SIG-M5 treated with dmso at 0.1 percent for 504 hours (cell line): ENCODE results near the gene RAB7A.

Source experiments
- DNase-seq: peaks from one replicate; lab custom pipeline; 2025; ENCODE audit not compliant: unreplicated experiment; lab: John Stamatoyannopoulos, UW

Gene RAB7A

DNA sequence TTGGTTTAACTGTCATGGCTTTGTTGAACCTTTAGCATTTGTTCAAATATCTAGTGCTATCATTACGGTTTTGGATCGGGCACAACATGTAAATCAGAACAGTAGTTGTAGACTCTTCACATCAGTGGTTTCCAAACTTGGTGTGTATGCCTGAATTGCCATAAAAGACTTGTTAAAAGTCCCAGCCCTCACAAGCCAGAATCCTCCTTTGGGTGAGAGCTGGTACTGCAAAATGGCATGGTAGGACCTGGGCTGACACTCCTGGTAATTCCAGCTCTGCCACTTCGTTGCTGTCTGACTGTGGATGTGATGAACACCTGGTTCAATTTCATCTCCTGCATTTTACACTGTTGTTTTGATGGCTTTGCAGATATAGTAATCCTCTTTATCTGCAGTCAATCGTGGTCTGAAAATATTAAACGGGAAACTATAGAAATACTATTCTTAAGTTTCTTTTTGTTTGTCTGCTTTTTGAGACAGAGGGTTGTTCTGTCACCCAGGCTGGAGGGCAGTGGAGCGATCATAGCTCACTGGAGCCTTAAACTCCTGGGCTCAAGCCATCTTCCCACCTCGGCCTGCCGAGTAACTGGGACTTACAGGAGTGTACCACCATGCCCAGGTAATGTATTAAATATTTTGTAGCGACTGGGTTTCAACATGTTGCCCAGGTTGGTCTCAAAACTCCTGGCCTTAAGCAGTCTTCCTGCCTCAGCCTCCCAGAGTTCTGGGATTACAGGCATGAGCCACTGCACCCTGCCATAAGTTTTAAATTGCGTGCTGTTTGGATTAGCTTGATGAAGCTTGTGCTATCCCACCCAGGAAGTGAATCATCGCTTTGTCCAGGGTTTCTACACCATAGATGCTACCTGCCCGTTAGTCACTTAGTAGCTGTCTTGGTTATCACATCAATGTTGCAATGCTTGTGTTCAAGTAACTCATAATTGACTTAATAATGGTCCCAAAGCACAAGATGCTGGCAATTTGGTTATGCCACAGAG lies 61.6 kb downstream of the RAB7A start:
- DNase-seq: peak; percentile 74

DNA sequence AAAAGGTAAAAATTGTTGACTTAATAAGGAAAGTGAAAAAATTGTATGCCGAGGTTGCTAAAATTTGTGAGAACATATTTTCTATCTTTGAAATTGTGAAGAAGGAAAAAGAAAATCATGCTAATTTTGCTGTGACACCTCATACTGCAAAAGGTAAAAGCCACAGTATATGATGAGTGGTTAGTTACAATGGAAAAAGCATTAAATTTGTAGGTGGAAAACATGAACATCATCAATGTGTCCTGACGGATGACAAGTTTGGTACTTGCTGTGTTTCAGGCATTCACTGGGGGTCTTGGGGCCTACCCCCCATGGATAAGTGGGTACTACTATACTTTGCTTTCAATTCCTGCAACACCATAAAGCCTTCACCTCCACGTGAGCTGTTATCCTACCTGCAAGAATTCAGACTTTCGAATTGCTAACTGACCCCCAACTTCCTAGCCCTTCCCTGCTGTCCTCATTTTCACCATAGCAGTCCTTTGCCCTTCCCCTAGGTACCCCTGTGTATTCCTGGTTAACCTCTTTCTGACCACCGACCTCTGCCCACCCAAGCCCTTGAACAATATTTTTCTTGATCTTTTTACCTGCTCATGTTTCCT lies 62.4 kb downstream of the RAB7A start:
- DNase-seq: no peak

DNA sequence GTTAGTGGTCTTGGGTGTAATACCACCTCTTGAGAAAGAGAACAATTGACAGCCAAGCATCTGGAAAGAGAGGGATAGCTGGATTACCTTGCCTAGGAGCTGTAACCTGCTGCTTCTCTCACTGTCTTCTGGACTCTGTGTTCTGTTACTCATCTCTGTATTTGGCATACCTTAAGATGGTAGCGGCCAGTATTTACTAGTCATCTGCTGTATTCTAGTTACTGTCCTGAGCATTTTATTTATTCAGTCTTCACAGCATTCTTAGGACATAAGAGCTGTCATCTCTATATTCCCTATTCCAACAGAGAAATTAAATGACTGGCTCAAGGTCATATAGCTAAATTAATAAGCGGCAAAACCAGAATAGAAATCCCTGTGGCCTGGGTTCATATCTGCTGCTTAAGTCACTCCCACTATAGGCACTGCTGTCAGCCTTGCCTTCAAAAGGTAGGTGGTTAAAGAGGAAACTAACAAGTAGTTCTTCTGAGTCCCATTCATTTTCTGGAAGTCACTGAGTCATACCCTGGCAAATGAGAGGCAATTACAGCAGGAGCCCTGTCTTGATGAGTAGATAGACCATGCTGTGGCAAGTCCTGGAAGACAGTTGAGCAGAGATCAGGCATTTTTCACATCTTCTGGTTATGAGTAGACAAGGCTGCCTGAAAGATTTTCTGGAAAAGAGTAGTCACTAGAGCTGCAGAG lies 68.2 kb downstream of the RAB7A start:
- DNase-seq: peak; percentile 56

DNA sequence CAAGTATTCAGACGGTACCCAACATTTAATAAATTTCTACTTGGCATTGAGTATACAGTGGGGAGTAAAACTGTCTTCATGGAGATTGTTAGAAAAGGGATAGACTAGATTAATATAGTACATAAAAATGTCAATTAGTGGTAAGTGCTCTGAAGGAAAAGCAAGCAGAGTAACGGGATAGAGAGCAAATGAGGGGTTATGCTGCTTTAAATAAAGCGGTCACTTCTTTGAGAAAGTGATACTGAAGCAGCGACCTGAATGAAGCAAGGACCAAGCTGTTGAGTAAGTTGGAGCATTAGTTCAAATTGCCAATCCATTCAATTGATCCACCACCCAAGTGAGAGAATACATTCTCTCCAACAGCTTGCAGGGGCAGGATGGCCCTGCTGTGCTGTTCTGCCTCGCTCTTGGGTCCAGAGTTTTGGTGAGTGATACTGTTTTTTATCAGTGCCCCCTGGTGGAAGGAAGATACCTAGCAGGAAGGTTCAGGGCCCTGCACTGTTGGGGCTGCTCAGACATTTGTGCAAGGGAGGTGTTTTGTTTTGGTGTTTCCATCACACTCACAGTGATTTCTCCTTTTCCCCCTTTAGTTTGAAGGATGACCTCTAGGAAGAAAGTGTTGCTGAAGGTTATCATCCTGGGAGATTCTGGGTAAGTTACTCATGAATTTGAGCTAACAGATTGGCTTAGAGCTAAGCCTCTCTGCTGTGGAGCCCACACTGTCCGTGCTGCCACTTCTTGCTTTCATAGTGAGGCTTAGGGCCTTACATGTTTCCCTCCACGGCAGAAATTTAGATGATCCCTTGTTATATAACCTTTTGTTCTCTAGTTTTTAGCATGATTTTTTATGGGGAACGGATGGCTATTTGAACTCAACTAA lies 69.0 kb downstream of the RAB7A start:
- peak; percentile 75 for DNase-seq

DNA sequence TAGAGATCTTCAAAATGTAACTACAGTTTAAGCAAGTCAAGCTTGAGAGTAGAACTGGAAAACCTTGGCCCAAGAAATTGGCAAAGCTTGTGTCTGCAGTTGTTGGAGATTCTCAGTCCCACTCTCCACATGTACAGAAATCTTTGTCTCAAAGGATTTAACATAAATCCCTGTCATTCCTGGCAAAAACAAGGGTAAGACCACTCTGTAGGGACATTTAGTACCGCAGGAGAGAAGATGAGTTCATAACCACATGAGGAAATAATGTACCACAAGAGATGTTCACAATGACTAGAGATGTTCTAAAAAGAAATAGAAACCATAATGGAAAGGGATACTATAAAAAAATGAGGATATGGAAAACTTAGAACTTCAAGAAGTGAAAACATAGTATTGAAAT lies 73.7 kb downstream of the RAB7A start:
- DNase-seq: no peak

DNA sequence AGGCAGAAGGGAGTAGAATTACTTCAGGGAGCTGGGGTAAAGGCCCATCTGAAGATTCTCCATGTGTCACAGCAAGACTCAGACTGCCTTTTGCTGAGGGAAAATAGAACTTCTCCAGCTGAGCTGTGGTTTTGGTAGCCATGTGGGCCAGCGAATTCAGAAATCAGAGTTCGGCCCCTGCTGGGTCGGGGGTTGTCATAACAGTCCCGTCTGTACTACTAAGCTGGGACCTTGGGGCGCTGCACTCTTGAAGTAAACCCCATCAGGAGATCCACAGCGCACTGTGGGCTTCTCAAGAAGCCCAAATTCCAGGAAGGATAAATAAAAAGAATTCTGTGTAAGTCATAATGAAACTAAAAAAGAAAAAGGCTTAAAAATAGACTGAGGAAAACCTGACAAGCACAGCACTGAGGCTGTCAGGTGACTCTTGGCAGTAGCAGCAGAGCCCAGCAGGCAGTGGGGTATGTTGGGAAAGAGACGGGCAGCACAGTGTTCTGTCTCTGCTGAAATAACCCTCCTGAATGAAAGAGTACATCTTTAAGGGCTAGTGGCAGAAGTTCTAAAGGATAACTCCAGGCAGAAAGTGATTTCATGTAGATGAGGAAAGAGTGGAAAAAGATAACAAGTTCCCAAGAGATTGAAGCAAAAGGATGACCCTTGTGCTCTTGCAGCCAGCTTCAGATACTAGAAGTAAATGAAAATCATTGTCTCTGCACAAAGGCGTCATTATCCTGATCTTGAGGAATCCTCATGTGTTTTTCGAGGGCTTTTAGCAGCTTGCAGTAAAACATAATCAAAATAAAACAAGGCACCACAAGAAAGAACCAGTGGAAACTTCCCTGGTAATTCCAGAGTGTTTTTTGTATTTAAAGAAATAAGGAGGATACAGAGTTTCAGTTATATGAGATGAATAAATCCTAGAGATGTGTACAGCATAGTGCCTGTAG lies 74.5 kb downstream of the RAB7A start:
- DNase-seq: no peak

DNA sequence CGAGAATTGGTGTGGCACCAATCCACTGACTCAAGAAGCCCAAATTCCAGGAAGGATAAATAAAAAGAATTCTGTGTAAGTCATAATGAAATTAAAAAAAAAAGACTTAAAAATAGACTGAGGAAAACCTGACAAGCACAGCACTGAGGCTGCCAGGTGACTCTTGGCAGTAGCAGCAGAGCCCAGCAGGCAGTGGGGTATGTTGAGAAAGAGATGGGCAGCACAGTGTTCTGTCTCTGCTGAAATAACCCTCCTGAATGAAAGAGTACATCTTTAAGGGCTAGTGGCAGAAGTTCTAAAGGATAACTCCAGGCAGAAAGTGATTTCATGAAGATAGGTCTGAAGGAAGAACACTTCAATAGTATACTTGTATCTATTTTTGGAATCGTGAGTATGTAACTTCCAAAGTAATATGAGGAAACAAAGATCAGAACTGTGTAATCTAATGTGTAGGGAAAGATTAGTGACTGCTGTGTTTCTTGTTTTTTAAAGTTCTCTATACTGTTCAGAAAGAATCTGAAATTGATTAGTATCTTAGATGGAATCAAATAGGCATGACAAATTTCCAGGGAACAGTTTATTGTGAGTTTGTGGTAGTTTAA lies 75.9 kb downstream of the RAB7A start:
- peak; percentile 17 for DNase-seq

DNA sequence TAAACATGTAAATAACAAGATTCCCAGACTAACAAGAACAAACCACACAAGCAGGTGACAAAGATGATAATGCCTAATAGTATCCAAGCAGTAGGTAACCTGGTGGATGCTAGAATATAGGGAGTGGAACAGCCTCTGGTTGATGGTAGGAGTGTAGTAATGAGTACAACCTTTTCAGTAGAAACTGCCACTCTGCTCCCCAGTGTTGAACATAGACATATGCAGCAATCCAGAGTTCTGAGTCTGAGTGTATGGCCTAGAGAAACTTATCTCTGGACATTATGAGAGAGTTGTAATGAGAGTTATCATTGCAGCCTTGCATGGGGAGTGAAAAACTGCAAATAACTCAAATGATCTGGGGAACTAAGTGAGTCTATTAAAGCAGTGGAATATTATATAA lies 77.3 kb downstream of the RAB7A start:
- no peak for DNase-seq

DNA sequence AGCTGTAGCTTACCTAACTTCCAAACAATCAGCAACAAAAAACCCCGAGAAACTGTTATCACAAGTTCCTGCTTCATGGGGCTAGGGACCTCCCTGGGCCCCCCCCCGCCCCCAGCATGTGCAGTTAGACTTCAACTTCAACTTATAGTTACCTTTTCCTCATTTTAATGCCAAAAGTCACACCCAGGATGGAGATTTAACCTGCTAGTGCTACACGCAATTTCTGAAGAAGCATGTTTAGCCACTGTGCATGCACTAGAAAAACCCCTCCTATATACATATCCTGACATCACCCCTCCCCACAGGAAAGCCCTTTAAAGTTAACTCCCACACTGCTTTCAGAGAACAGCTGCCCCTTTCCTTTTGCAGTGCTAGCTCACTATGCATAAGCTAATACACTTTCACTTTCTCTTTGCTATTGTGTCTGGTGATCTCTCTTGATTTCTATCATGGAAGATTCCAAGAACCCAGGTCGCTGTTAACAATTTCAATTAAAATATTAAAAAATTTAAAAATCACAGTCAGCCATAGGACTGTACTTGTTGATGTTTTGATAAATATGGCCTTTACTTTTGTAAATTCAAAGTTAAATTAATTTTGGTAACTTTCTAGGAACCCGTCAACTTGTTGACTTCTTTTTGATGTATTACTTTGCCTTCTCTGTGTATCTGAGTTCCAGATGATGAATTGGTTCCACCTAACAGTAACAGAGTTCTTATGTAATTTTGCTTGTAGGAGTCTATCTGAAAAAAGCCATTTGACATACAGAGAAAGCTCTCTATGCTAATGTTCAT lies 78.2 kb downstream of the RAB7A start:
- peak; percentile 49 for DNase-seq

DNA sequence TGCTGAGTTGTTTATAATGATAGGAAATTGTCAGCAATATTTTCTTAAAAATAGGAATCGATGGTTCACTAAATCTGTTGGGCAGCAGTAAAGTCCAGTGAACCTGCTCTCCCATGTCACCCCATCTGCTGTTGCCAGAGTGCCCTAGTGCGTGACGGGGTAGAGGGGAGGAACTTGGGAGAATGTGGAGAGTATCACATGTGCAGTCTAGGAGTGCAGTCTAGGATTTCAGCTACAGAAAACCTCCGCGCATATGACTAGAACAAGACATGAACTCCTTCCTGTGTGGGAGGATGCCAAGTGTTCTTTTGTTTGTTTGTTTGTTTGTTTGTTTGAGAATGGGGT lies 78.8 kb downstream of the RAB7A start:
- DNase-seq: no peak

DNA sequence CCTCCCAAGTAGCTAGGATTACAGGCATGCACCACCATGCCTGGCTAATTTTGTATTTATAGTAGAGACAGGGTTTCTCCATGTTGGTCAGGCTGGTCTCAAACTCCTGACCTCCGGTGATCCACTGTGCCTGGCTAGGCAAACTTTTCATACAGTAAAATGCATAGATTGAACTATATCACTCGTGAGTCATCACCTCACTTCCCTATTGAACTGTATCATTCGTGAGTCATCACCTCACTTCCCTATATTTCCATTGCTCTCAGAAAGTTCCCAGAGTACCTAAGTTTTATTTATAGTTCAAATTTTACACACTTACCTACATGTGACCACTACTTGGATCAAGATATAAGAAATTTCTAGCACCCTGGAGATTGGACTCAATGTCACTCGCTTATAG lies 79.8 kb downstream of the RAB7A start:
- peak; percentile 73 for DNase-seq

DNA sequence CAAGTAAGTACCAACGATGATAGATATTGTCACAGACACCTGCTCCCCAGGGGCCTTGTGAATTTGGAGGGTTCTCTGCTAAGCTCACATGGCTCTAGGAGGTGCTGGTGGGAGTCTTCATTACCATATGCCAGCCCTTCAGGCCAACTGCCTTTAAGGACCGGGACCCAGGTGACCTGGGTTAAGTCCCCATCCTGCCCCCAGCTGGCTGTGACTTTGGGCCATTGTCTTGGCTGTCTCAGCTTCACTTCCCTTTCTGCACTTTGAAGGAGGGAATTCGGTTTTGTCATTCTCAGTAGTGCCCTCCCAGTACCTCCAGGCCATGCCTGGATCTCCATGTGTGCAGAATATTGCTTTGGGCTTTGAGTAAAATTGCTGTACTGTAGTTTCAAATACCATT lies 80.6 kb downstream of the RAB7A start:
- no peak for DNase-seq

DNA sequence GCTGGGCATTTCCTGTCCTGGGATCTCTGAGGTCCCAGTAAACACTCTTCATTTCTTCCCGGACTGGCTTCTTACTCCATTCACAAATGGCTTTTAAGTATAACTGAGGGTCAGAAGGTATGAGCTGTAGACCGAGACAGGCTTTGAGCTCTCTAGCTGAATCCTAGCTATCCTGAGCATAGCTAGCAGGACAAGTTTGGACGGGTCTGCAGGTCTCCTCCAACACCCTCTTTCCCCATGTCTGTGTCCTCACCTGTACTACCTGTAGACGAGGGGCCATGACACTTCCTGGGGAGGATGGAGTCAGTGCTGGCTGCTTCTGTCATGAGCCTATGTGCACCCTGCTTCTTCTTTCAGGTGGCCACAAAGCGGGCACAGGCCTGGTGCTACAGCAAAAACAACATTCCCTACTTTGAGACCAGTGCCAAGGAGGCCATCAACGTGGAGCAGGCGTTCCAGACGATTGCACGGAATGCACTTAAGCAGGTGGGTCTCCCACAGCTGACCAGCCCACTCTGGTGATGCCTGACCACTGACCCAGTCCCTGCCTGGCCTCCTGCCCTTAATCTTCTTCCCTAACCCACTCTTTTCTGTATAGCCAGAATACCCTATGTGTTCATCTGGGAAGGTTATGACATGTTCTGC lies 81.3 kb downstream of the RAB7A start:
- DNase-seq: no peak

DNA sequence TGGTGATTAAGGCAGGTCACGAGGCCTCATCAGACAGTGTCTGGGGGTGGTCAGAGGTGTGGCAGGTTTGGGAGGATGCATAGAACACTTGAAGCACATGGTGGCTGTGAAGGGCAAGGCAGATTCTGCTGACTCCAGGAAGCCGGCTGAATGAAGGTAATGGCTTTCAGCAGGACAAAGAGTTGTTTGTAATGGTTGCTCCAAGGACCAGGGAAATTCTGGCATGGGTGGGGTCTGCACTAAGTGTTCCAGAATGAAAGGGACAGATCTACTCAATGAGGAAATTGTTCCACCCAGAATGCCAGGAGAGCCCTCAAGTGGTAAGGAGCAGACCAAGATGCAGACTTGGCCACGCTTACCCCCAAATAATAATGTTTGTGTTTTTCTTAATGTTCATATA lies 82.7 kb downstream of the RAB7A start:
- no peak for DNase-seq

DNA sequence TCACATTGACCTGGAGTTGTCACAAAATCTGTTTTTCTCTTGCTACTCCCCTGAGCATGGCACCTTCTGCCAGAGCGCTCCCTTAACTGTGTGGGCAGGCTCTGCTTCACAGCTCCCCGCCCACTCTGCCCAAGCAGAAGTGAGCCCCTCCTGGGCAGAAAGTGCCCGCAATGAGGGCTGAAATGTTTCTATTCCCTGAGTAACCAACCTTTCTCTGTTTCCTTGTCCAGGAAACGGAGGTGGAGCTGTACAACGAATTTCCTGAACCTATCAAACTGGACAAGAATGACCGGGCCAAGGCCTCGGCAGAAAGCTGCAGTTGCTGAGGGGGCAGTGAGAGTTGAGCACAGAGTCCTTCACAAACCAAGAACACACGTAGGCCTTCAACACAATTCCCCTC lies 87.1 kb downstream of the RAB7A start:
- no peak for DNase-seq

DNA sequence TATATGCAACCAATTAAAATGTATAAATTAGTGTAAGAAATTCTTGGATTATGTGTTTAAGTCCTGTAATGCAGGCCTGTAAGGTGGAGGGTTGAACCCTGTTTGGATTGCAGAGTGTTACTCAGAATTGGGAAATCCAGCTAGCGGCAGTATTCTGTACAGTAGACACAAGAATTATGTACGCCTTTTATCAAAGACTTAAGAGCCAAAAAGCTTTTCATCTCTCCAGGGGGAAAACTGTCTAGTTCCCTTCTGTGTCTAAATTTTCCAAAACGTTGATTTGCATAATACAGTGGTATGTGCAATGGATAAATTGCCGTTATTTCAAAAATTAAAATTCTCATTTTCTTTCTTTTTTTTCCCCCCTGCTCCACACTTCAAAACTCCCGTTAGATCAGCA lies 88.1 kb downstream of the RAB7A start:
- DNase-seq: peak; percentile 20

DNA sequence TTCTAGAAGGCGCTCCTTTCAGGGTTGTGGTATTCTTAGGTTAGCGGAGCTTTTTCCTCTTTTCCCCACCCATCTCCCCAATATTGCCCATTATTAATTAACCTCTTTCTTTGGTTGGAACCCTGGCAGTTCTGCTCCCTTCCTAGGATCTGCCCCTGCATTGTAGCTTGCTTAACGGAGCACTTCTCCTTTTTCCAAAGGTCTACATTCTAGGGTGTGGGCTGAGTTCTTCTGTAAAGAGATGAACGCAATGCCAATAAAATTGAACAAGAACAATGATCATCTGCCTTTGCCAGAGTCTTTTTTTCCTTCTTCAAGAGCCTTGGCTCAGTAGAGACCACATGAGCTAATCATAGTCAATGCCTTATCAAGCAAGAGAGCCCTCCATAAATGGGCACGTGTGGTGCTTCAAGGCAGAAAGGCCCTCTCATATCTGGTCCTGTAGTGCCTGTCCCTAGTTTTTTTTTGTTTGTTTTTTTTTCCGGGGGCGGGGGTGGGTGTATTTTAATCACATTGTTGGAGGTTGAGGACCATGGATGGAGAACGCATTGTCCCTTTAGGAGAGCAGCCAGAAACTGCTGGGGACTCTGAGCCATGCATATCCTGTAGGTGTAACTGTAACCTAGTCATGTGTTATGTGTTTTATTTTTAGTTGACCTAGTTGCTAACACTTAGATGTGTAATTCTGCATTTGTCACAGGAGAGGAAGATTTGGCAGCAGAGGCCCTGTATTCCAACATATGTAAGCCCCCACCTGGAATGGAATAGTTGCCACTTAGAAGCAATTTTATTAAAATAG lies 88.7 kb downstream of the RAB7A start:
- DNase-seq: peak; percentile 70
